NCI-H146 treated with DMSO at 0.1 percent for 48 hours (cell line): ENCODE data around the gene HPN.
A peak's percentile ranks its signal among the peaks of the same experiment; 100 is the strongest.
"Not testable (repeated sequence)": the region's sequence is repeated elsewhere in the genome, so short reads cannot be mapped to it uniquely, and the experiment has no call there.

Experiments used
- DNase-seq: peaks from one replicate; lab custom pipeline; 2025; ENCODE audit not compliant: unreplicated experiment; lab: John Stamatoyannopoulos, UW

HPN gene

DNA sequence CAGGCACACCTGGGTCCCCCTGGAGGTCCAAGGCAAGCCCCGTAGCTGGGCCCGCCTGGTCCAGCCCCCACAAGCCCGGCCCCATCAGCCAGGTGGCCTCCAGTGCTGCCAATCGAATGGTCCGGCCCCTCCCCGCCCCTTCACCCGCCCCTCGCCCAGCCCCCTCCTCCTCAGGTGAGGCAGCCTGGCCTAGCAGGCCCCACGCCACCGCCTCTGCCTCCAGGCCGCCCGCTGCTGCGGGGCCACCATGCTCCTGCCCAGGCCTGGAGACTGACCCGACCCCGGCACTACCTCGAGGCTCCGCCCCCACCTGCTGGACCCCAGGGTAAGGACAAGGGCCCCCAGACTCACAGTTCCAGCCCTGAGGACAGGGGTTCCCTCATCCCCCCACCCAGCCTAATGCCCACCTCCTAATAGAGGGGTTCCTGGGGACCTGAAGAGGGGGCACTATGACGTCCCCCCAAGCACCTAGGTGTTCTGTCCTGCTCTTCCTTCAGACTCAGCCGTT lies at the start of gene HPN:
TSS of gene HPN (plus strand) at position 174 of the 508 bp plus-strand sequence. CDS start 786 bp downstream, outside the sequence.
- no peak for DNase-seq

DNA sequence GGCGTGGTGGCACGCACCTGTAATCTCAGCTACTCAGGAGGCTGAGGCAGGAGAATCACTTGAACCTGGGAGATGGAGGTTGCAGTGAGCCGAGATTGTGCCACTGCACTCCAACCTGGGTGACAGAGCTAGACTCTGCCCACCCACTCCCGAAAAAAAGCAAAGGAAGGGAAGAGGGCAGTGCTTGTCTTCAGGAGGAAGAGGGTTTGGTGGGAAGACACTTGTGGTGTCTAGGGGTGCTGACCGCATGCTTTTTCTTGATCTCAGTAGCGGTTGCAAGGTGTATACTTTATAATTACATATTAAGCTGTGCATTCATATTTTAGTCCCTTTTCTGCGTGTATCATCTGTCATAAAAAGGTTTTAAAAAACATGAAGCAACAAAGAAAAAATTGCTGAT lies 48.9 kb upstream of the HPN start:
- not testable (repeated sequence) for DNase-seq

DNA sequence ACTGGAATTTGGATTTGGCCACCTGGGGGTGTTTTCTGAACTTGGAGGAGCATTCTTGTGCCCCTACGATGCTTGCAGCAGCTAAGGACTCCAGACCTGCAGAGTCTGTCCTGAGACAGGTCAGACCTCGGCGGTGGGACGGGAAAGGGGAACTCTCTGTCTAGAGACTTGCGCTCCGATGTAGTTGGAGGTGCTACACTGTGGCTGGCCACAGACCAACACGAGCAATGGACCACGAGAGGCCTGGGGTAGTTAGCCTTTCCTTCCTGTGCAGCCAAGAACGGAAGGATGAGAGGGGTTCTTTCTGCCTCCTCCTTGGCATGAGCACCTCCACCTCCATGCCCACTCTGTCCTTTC lies 47.3 kb upstream of the HPN start:
- no peak for DNase-seq

DNA sequence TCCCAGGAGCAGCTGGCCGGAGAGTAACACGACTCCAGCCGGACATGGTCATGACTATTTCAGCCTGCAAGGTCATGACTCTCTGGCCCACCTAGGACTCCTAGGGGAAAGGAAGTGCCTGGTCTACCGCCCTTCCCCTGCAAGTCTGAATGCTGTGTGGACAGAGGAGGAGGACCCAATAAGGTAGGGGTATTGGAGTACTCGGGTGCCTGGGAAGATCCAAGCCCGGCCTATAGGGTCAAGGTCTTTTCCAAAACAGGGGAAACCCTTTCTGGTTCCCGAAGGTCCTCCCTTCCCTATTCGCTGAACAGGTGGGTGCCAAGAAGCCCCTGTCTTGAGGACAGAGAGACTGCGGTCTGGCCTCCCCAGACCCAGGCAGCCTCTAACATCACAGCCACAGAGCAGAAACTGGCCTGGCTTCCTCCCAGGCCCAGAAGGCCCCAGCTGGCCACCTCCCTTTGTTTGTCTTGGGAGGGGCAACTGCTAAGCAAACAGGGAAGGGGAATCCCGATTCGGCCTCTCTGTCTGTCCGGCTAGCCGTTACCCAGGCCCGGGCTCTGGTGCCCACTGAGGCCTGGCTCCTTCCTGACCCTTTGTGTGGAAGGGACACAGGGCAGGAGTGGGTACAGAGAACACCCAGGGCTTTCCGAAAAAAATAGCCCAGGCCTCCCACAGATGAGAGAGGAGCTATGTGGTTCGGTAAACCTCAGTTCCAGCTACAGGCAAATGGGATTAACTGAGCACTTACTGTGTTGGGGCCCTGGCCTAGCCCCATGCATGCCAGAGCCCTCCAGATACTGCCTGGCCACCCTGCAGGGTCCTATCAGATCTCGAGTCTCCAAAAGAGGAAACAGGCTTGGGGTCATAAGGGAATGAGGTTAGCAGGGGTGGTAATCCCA lies 46.6 kb upstream of the HPN start:
- DNase-seq, result peak; percentile 41

DNA sequence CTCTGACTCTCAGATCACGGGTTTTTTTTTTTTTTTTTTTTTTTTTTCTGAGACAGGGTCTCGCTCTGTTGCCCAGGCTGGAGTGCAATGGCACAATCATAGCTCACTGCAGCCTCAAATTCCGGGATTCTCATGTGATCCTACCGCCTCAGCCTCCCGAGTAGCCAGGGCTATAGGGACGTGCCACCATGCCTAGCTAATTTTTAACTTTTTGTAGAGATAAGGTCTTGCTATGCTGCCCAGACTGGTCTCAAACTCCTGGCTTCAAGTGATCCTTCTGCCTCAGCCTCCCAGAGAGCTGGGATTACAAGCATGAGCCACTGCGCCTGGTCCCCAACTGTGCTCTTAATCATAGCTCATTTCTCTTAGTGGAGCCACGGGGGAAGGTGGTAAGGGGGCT lies 46.0 kb upstream of the HPN start:
- no peak for DNase-seq

DNA sequence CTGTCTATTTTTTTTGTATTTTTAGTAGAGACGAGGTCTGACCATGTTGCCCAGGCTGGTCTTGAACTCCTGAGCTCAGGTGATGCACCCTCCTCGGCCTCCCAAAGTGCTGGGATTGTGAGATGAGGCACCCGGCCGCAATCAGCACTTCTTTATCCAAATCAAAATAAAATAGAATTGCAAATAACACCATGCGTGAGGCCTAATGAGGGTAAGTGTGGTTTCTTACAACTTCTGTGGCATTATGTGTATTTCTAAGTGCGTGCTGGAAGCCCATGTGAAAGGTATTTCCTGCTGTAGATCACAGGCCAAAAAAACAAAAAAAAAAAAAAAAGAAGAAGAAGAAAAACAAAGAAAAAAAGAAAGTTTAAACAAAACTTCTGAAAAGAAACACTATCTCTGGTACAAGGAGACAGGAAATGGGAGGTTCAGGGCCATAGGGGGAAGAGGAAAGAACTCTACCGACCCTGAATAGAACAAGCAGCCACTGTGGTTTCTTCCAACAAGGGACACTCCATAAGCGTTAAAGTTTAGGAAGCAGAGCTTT lies 44.4 kb upstream of the HPN start:
- DNase-seq, result no peak

DNA sequence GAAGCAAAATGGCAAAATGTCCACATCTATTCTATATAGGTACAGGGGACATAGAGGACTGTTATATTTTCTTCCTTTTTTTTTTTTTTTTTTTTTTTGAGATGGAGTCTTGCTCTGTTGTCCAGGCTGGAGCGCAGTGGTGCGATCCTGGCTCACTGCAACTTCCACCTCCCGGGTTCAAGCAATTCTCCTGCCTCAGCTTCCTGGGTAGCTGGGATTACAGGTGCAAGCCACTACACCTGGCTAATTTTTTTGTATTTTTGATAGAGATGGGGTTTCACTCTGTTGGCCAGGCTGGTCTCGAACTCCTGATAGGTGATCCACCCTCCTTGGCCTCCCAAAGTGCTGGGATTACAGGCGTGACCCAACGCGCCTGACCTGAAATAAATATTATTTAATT lies 43.3 kb upstream of the HPN start:
- DNase-seq, result not testable (repeated sequence)

DNA sequence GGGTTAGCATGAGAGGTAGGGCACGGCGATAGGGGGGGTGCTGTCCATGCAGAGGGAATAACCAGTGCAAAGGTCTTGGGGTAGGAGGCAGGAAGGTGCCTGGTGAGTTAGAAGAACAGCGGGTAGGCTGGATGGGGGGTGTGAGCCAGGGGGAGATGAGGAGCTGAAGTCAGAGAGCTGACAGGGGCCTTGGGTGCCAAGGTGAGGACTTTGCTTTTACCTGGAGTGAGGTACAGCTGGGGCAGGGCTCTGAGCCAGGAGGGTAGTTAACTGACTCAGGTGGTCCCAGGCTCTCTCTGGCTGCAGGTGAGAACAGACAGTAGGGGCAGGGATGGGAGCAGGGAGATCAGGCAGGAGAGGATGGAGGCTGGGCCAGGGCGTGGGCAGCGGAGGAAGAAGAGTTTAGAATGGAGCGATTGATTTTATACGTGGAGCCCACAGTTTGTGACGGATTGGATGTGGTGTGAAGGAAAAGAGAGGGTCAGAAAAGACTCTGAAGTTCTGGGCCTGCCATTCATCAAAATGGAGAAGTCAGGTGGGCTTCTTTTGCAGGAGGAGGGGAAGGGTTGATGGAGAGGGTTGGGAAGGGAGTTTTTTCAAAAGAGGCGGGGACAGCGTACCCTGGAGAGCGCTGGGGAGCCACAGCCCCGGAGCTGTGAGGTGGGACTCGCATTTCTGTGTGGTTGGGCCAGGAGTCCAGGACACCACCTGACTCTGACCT lies 42.6 kb upstream of the HPN start:
- DNase-seq, result no peak

DNA sequence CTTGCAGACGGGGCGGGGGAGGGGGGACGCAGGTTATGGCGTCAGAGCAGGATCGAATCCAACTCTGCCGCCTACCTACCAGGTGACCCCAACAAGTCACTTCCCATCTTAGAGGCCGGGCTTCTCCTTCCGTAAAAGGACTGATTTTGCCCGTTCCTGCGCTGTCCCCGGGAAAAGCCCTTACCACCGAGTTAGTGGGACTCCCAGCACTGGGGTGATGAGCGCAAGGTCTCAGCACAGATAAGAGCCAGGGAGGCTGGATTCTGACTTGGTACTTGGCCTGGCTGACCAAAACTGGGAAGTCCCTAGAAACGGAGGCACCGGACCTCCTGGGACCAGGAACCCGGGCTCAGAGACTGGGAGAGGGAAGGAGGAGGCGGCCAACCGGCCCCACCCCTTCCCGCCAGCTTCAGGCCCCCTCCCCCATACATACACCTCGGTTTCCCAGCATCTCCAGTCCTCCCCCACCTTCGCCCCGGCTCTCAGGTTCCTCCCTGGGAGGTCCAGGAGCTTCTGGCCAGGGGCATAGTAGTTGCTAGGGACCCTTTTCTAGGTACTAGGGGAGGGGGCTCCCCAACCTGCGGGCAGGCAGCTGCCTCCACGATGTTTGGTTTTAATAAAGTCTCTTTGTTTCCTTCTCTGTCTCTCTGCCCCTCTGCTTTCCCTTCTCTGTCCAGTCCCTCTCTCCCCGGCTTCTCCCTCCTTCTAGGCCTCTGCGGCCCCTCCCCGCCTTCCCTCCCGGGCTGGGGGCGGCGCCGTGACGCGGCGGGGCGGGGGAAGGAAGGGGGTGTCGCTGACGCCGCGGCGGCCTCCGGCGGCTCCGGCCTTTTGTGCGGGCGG lies 41.8 kb upstream of the HPN start, which contains the start of gene GRAMD1A:
TSS of gene GRAMD1A (plus strand) at position 826 of the 840 bp plus-strand sequence. CDS start 156 bp downstream, outside the sequence.
- DNase-seq, result peak; percentile 84

DNA sequence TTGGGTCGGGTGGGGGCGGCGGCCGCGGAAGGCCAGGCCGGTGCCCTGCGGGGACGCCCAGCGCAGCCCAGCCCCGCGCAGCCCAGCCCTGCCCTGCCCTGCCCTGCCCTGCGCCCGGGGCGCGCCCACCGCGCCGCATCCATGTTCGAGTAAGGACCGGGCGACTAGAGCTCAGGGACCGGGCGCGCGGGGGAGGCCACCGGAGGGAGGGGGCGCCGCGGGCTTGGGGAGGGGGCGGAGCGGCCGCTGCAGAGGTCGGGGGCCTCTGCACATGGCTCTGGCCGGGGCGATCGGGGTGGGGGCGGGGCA lies 41.2 kb upstream of the HPN start:
- DNase-seq, result no peak

DNA sequence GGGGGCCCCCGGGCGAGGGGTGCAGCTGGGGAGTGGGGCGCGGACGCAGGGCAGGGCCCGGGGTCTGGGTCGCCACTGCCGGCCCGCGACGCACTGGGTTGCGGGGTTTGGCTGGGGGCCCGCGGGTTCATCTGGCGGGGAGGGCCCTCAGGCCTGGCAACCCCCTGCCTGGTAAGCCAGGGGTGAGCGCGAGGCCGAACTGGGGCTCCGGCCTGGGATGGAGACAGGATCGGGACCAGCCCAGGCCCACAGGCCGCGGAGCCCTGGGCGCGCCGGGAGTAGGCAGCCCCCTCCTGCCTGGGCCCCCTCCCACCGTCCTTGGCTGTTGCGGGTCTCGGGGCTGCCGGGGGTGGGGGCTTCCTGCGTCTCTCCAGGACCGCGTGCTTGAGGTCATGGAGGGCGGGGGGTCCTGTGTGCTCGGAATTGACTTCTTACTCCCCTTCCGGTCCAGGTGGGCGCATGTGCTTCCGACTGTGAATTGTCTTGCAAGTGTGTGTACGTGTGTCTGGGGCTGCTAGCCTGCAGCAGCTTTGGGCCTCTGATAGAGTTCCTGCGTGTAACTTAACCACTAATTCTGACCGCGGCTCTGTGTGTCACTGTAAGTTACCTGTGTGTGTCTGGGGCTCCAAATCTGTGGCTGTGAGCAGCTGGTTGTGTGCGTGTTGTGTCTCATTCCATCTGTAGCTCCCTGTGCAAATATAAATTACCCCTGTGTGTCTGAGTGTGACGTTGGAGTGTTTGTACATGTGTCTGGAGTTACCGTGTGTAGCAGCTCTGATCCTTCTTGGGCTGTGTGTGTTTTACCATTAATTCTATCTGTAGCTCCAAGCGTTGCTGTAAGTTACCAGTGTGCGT lies 40.6 kb upstream of the HPN start:
- DNase-seq, result peak; percentile 17

DNA sequence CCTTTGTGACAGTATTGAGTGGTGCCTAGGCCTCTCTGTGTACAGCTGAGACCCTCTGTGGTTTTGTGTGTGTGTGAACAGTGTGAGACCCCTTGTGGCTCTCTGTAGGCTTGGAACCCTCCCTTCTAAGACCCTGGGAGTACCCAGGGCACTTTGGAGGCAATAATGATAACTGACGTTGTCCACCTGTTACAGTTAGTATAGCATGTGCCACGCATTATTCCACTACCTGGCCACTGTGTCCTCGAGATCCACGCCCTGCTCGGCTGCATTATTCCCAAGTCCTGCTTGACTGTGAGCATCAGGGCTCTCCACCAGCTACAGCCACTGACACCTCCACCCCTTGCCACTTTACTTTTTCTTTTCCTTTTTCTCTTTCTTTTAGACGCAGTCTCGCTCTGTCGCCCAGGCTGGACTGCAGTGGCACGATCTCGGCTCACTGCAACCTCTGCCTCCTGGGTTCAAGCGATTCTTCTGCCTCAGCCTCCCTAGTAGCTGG lies 39.4 kb upstream of the HPN start:
- DNase-seq, result no peak

DNA sequence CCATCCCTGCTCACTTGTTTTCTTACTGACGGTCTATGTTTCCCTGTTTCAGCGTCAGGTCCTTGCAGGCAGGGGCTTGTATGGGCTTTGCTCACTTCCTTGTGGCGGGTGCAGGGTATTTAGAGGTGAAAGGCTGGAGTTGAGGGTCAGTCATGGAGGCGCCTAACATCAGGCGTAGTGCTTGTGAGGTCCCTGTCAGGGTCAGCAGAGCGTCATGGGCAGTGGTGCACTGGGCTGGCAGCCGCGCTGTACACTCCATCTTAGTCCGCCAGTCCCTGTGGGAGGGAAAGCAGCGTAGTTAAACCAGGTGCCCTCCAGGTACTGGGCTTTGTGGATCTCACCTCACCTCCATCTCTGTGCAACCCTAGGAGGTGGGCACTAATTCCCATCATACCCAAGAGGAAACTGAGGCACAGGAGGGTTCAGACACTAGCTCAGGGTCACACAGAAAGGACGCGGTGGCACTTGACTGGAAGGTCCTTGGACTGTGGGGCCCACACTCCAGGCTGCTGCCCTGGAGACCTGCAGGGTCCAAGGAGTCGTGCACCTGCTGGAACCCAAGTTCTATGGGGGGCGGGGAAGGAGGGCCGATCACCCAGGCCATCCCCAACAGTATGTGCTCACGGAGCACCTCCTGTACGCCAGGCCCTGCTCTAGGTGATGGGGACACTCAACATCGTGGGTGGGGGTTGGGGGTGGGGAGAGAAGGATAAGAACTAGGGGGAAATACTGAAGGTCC lies 36.8 kb upstream of the HPN start:
- DNase-seq, result no peak

DNA sequence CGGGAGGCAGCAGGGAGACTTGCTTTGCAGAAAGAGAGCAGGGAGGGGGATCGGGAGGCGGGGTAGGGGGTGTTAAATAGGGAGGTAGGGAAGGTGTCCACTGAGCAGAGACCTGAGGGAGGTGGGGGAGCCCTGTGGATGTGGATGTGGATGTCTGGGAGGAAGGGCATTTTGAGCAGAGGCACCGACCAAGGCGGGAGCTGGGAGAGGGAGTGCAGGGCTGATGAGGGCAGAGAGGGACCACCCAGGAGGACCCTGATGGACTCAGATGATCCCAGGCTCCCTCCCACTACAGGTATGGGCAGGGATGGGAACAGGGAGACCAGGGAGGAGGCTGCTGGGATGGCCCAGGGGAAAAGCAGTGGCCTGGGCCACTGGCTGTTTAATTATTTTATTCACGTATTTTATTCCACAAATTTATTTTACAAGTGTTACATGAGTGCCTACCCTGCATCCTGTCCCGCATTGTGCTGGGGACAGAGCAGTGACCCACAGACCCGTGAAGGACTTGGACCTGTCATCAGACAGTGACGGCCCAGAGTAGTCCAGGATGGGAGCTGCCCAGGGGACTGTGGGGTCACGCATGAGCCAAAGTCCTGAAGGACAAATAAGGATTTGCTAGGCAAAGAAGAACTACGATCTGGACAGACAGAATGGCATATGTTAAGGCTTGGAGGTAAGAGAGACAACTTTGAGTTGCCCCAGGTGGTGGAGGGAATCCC lies 36.1 kb upstream of the HPN start:
- DNase-seq, result no peak

DNA sequence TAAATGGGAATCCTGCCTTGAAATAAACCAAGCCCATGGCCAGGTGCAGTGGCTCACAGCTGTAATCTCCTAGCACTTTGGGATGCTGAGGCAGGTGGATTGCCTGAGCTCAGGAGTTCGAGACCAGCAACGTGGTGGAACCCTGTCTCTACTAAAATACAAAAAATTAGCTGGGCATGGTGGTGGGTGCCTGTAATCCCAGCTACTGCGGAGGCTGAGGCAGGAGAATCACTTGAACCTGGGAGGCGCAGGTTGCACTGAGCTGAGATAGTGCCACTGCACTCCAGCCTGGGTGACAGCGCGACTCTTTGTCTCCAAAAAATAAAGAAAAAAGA lies 35.5 kb upstream of the HPN start:
- DNase-seq, result not testable (repeated sequence)

DNA sequence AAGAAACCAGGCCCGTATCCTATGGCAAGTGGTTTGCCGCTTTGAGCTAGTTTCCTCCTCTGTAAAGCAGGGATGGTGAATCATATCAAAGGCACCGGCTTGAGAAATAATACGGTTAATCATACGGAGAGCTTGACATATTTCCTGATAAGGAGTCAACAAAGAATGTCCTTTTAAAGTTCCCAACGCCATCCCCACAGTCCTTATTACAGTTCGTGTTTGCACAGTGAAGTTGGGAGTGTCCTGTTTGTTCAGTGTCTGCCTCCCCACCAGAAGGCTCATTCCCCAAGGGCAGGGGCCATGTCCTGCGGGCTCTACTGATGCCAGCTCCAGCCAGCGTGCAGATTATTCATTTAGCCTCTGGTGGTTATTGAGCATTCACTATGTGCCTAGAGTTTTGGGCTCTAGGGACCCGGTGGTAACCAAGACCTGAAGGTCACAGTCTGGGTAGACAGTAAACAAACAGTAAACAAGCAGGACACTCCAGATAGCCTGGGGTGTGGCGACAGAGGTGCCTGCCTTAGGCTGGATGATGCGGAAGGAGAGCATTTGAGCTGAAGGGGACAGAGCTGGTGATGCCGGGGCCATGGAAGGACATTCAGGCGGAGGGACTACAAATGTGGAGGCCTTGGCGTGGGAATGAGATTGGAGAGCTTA lies 35.1 kb upstream of the HPN start:
- DNase-seq, result peak; percentile 54

DNA sequence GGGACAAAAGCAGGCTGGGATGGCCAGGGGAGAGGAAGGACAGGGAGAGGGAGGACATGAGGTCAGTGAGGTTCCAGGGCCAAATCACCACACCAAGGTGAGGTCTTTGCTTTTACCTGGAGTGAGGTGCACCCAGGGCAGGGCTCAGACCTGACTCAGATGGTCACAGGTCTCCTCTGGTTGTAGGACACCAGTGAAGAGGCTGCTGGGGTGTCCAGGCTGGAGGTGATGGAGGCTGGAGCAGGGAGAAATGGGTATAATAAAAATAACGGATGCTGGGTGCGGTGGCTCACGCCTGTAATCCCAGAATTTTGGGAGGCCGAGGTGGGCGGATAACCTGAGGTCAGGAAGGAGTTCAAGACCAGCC lies 34.5 kb upstream of the HPN start:
- DNase-seq, result no peak

DNA sequence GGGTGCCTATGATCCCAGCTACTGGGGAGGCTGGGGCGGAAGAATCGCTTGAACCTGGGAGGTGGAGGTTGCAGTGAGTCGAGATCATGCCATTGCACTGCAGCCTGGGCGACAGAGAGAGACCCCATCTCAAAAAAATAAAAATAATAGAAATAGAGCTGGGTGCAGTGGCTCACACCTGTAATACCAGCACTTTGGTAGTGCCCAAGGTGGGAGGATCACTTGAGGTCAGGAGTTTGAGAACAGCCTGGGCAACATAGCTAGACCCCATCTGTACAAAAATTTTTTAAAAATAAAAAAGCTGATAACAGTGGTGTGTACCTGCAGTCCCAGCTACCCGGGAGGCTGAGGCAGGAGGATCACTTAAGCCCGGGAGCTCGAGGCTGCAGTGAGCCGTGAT lies 34.1 kb upstream of the HPN start:
- DNase-seq, result not testable (repeated sequence)
